ENCODE results near the gene RGL4.

Gene RGL4

DNA sequence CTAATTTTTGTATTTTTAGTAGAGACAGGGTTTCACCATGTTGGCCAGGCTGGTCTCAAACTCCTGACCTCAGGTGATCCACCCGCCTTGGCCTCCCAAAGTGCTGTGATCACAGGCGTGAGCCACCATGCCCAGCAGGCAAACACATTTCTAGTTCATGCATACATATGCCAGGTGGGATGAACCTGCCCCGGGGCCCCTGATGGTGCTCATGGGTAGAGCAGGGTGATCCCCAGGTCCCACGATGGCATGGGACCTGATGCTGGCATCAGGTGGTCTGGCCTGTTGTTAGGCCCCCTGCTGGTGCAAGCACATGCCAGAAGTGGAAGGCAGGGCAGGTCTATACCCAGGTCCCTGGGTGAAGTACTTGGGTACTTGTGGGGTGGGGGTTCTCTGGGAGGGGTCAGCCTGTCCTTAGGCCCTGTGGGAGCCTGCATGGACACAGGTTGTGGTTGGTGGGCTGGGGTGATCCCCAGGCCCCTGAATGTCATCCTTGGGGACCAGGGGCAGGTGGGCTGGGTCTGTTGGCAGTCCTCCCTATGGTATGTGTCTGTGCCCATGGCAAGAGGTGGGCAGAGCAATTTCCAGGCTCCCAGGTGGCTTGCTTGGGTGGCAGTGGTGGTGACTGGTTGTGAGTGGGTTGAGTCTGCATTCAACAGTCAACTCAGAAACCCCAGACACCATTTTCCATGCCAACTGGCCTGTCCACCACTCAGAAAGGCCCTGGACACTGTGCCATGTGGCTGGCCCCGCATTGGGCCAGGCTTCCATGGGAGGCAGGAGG lies 9.6 kb upstream of the RGL4 start:
- DNase-seq: peak; percentile 16

- no peak for DNase-seq
Observed at GRCh38 chr22:23682077-23682476, 8.7 kb upstream of the RGL4 start.

- peak; percentile 27 for DNase-seq
Observed at GRCh38 chr22:23682827-23683355, 7.9 kb upstream of the RGL4 start.

DNA sequence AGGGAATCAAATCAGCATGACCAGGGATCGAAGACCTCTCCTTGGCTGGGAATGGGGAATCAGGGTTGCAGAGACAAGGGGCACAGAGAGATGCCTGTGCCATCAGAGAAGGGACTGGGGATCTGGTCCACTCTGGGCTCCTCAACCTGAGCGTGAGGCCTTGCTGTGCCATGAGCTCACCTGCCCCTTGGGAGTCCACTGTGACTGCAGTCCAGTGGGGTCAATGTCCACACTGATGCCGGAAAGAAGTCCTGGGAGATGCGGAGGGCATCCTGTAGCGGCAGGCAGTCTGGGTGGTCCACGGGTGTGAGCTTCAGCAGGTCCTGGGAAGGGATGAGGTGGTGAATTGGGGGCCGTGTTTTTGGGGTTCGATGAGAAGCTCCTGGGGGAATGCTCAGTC lies 7.3 kb upstream of the RGL4 start:
- DNase-seq: no peak

DNA sequence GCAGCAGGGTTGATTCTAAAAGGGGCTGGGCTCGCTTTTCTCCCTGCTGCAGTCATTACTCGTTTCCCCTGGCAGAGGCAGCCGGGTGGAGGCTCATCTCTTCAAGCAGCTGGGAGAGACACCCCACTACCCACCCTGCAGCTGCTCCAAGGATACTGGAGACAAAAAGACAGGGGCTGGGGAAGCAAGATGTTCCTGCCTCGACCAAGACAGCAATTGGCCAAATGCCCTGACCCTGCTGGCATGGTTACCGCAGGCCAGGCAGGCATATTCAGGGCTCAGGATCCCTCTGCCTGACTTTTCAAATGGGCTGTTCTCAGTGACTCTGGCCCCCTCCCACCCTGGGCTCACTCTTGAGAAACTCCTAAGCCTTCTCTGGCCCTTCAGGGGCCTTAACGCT lies 6.8 kb upstream of the RGL4 start:
- no peak for DNase-seq

GRCh38 chr22:23684561-23685031 lies 6.2 kb upstream of the RGL4 start:
- DNase-seq: no peak

DNA sequence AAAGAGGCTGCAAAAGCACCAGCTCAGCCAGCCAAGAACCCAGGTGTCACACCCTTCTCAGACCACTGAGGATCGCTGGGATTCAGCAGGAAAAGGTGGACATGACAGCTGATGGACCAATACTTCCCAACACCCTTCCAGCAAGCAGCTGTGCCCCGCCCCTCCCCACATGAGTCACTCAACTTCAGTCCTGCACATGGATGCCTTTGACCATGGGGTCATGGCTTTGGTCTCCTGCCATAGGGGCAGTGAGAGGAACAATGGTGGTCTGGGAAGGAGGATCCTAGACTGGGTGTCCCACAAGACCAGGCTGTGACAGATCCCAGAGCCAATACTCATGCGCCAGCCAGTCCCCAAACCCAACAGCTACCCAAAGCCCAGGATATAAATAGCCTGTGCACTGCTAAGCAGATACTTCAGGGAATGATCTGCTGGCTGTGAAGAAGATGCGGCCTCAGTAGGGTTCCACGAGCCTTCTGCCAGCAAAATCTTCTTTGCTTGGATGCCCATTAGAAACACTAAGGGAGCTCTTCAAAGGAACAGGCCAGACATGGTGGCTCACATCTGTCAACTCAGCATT lies 5.5 kb upstream of the RGL4 start:
- DNase-seq: peak; percentile 7

GRCh38 chr22:23686416-23687024 lies 4.3 kb upstream of the RGL4 start:
- DNase-seq: no peak

DNA sequence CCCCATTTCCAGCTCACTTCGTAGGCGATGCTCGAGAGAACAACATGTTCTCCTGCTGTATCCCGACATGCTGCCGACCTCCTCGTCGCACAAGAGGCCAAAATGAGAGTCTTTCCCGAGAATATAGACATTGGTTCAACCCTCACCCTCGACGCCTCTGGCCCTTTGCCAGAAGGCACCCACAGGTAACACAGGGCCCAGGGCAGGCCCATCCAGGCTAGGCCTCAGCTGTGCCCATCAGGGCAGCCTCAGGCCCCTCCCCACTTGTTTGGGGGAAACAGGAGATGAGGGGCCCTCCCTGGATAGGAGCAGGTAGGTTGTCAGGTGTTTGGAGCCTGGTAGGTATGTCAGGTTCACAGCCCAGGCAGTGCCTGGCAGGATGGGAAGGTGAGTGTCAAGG lies 2.7 kb upstream of the RGL4 start:
- DNase-seq: no peak

- DNase-seq: no peak
Observed at GRCh38 chr22:23688571-23688970, 2.2 kb upstream of the RGL4 start.

DNA sequence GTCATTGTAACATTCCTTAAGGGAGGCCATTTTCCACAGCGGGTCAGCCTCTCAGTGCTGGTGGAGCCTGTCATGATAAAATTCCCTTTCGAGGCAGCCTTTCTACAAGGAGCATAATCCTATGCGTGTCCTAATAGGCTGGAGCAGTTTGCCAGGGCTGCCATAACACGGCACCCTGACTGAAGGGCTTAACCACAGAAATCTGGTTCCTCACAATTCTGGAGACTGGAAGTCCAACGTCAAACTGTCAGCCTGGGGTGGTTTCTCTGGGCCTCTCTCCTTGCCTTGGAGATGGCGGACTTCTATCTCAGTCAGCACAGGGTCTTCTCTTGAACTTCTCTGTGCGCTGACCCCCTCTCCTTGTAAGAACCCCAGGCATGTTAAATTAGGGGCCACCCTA lies 1.4 kb upstream of the RGL4 start:
- DNase-seq: no peak

- DNase-seq: no peak
Observed at GRCh38 chr22:23691748-23692423, 1.1 kb downstream of the RGL4 start.

GRCh38 chr22:23692598-23693291 lies 1.9 kb downstream of the RGL4 start:
- DNase-seq: no peak

GRCh38 chr22:23693979-23694680 lies 3.3 kb downstream of the RGL4 start:
- DNase-seq: no peak

- DNase-seq: no peak
Observed at GRCh38 chr22:23695141-23695540, 4.3 kb downstream of the RGL4 start.

DNA sequence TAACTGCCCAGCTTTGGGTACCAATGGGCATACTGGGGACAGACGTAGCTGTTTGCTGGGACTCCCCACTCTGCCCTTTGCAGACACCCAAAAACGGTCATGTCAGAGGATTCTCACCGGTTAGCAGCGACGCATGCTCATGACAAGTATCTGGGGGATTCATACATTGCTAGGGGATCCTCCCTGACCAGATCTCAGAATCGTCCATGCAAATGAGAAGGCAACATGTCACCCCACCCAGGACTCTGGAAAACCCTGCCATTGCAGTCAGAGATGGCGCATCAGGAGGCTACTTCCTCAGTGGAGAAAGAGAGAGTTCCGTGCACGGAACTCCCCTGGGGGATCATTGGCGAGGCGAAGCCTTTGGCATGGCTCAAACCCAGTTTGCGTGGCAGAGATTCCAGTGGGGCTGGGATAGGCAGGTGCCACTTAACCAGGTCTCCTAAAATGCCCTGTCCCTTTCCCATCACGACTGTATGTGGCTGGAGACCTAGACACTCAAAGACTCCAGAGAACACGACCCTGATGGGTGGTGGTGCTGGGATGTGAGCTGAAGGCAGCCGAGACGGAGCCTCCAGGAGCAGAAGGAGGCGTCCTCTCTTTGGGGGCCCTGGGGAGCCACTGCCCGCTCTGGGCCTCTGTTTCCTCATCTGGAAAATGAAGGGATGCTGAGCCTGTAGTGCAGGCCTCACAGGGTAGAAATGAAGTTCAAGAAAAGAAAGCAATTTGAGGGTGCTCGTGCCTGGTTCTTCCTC lies 4.9 kb downstream of the RGL4 start:
- no peak for DNase-seq

- DNase-seq: peak; percentile 63
Observed at GRCh38 chr22:23696326-23696851, 5.6 kb downstream of the RGL4 start.

GRCh38 chr22:23697031-23697970 lies 6.5 kb downstream of the RGL4 start:
- no peak for DNase-seq

- no peak for DNase-seq
Observed at GRCh38 chr22:23698094-23698493, 7.3 kb downstream of the RGL4 start.

- no peak for DNase-seq
Observed at GRCh38 chr22:23698673-23699235, 7.9 kb downstream of the RGL4 start.

Data from activated CD4-positive, CD25-positive, alpha-beta regulatory T cell treated with anti-CD3 and anti-CD28 coated beads, Interleukin-2, amount 50 U/mL, for 72 hours (primary cell).